ENCODE data around the gene ZNF428.

- TF ChIP-seq CTCF (conservative IDR thresholded peaks at IDR 0.05 in 1 of 2, IDR thresholded peaks at IDR 0.05 in 1 of 2; ENCODE audit: extremely low read depth in 1 of 2, insufficient read depth in 1 of 2, low read depth in 1 of 2, low read length in 2 of 2) (no peak), EZH2 (IDR thresholded peaks at IDR 0.05; ENCODE audit: borderline replicate concordance, low read length) (no peak)
These were observed 20.3 kb upstream of the ZNF428 start, which contains the start of gene CADM4 for GRCh38 chr19:43639519-43640423.

Measured in mammary epithelial cell (primary cell).